HUES48 (cell line): ENCODE results near the gene ARGFX.
"Not testable (repeated sequence)": the region's sequence is repeated elsewhere in the genome, so short reads cannot be mapped to it uniquely, and the experiment has no call there.

ENCODE experiments used
- H3K27ac ChIP-seq: one replicate; pipeline ENCODE4 v1.7.0; 2013; ENCODE audit warnings: low read depth, low read length, inconsistent platforms
- H3K27me3 ChIP-seq: 2 replicates; pipeline ENCODE4 v1.6.1; 2013; ENCODE audit warnings: mild to moderate bottlenecking, low read length; ENCODE audit not compliant: control insufficient read depth, insufficient read depth
- H3K36me3 ChIP-seq: 2 replicates; pipeline ENCODE4 v1.6.1; 2013; ENCODE audit warnings: low read length; ENCODE audit not compliant: control insufficient read depth, insufficient read depth
- H3K4me1 ChIP-seq: 2 replicates; pipeline ENCODE4 v1.6.1; 2013; ENCODE audit warnings: mild to moderate bottlenecking, low read length; ENCODE audit not compliant: control insufficient read depth, insufficient read depth
- H3K4me3 ChIP-seq: 2 replicates; pipeline ENCODE4 v1.5.1; 2013; ENCODE audit warnings: mild to moderate bottlenecking, low read depth, low read length
- H3K9ac ChIP-seq: 2 replicates; pipeline ENCODE4 v1.6.1; 2013; ENCODE audit warnings: mild to moderate bottlenecking, low read depth, low read length, moderate library complexity
- H3K9me3 ChIP-seq: 2 replicates; pipeline ENCODE4 v1.6.1; 2013; ENCODE audit warnings: low read length; ENCODE audit not compliant: control insufficient read depth, insufficient read depth

The ARGFX gene

DNA sequence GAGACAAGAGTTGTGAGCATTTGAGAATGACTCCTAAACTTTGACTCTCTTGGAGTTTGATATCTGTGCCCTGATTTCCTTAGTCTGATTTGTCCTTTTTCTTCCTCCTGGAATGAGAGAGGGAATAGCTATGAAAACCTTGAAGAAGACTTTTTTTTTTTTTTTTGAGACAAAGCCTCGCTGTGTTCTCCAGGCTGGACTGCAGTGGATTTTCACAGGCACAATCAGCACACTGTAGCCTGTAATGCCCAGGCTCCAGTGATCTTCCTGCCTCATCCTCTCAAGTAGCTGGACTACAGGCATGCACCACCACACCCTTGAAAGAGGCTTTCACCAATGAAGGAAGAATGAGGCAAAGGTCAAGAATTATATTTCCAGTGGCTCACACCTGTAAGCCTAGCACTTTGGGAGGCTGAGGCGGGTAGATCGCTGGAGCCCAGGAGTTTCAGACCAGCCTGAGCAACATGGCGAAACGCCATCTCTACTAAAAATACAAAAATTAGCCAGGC, 10.3 kb upstream of the ARGFX start:
- Histone ChIP-seq H3K4me1 (peaks cover 10% of the 10 kb centered on the region), H3K9ac (no peak overlapping the region), H3K27me3 (no peaks in the 10 kb centered on the region), H3K9me3 (no peaks in the 10 kb centered on the region), H3K27ac (no peak overlapping the region), H3K36me3 (no peaks in the 10 kb centered on the region), H3K4me3 (no peak overlapping the region)

DNA sequence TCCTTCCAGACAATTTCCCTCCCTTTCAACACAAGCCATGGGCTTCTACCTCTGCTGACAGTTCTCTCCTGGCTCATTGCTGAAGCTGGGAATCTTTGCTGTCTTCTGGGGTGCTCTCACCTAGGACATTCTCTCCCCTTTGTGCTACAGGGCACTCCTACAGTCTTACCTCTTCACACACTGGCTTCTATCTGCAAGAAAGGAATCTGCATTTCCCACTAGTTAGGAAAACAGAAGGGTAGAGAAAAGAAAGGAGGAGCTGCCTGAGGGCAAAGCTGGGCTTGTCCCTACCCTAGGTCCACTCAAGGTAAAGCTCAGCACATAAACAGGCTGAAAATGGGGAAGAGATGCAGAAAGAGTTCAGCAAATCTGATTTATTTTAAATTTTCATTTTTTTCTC, 5.6 kb upstream of the ARGFX start:
- H3K27me3 ChIP-seq, result no peaks in the 10 kb centered on the region
- peaks cover 10% of the 10 kb centered on the region for H3K4me1 ChIP-seq
- H3K9ac ChIP-seq, result no peak overlapping the region
- H3K27ac ChIP-seq, result no peak overlapping the region
- H3K4me3 ChIP-seq, result no peak overlapping the region
- no peaks in the 10 kb centered on the region for H3K9me3 ChIP-seq
- H3K36me3 ChIP-seq, result no peaks in the 10 kb centered on the region

DNA sequence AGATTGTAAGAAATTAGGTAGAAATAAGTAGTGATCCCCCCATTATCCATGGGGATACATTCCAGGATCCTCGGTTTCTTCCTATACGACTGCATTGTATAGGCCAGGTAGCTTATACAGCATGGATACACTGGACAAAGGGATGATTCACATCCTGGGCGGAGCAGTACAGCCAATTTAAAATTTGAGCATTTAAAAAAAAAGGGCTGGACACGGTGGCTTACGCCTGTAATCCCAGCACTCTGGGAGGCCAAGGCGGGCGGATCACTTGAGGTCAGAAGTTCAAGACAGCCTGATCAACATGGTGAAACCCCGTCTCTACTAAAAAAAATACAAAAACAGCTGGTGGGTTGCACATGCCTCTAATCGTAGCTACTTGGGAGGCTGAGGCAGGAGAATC, 976 bp upstream of the ARGFX start:
- peaks cover 20% of the 10 kb centered on the region for H3K4me1 ChIP-seq
- H3K27ac ChIP-seq, result no peak overlapping the region
- H3K27me3 ChIP-seq, result no peaks in the 10 kb centered on the region
- no peaks in the 10 kb centered on the region for H3K36me3 ChIP-seq
- no peak overlapping the region for H3K9ac ChIP-seq
- H3K9me3 ChIP-seq, result no peaks in the 10 kb centered on the region
- H3K4me3 ChIP-seq, result no peak overlapping the region

DNA sequence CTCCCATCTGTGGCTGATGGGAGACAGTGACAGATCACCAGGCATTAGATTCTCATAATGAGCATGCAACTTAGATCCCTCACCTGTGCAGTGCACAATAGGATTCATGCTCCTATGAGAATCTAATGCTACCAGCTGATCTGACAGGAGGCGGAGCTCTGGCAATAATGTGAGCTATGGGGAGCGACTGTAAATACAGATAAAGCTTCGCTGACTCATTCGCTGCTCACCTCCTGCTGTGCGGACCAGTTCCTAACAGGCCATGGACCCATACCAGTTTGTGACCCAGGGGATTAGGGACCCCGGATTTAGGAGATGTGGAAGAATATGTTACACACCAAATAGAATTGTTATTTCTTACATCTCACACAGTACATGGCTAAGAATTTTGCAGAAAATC, 6.7 kb downstream of the ARGFX start:
- Histone ChIP-seq H3K27ac (no peak overlapping the region), H3K9ac (no peak overlapping the region), H3K4me3 (no peak overlapping the region), H3K9me3 (no peaks in the 10 kb centered on the region), H3K4me1 (peaks cover 17% of the 10 kb centered on the region), H3K36me3 (no peaks in the 10 kb centered on the region), H3K27me3 (no peaks in the 10 kb centered on the region)

- no peak overlapping the region for H3K9ac ChIP-seq
- peaks cover 4% of the 10 kb centered on the region; the same call in 1 of the 2 replicates for H3K4me1 ChIP-seq
- no peaks in the 10 kb centered on the region for H3K36me3 ChIP-seq
- H3K27me3 ChIP-seq, result no peaks in the 10 kb centered on the region
- no peak overlapping the region for H3K4me3 ChIP-seq
- H3K9me3 ChIP-seq, result no peaks in the 10 kb centered on the region
- H3K27ac ChIP-seq, result no peak overlapping the region
Measured at GRCh38 chr3:121581691-121582090, 13.9 kb downstream of the ARGFX start.

DNA sequence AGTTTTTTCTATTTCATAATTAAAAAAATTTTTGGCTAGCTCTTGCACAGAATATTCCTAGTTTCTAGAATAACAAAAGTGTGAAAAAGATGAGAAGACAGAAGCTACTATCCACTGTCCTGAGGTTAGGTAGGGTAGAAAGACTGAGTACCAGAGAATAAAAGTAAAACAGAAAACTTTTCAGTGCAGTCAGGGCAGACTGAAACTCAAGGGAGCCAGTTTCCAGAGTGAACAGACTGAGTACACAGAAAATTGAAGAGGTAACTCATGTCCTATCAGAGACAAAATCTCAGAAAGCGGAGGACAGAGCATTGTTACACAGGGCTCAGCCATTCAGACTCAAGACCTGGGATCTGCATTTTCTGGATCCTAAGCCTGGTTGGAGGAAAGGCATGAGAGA, 16.7 kb downstream of the ARGFX start:
- H3K4me1 ChIP-seq, result peaks cover 4% of the 10 kb centered on the region; the same call in 1 of the 2 replicates
- H3K9ac ChIP-seq, result no peak overlapping the region
- no peak overlapping the region for H3K27ac ChIP-seq
- H3K27me3 ChIP-seq, result no peaks in the 10 kb centered on the region
- H3K4me3 ChIP-seq, result no peak overlapping the region
- no peaks in the 10 kb centered on the region for H3K36me3 ChIP-seq
- no peaks in the 10 kb centered on the region for H3K9me3 ChIP-seq

- Histone ChIP-seq H3K36me3 (no peaks in the 10 kb centered on the region), H3K9ac (peak within 1 kb of the TSS; percentile 85), H3K9me3 (no peaks in the 10 kb centered on the region), H3K4me1 (peaks cover 46% of the 10 kb centered on the region), H3K27ac (peak within 1 kb of the TSS; percentile 94), H3K4me3 (peak within 1 kb of the TSS; percentile 33), H3K27me3 (no peaks in the 10 kb centered on the region)
Measured at GRCh38 chr3:121592856-121593702, 25.3 kb downstream of the ARGFX start, which contains the start of gene FBXO40. Gene FBXO40, plus strand, starts transcription at chr3:121593379. Its CDS starts 27,197 bp downstream, at chr3:121620576.

GRCh38 chr3:121593806-121594205, 26.1 kb downstream of the ARGFX start:
- not testable (repeated sequence) for H3K27me3 ChIP-seq, H3K9me3 ChIP-seq, H3K36me3 ChIP-seq
- peak overlapping the region; percentile 5; the same call in 1 of the 2 replicates for H3K4me3 ChIP-seq
- H3K9ac ChIP-seq, result peak overlapping the region; percentile 85; the same call in 1 of the 2 replicates
- H3K27ac ChIP-seq, result peak overlapping the region; percentile 94
- peaks cover 46% of the 10 kb centered on the region for H3K4me1 ChIP-seq

DNA sequence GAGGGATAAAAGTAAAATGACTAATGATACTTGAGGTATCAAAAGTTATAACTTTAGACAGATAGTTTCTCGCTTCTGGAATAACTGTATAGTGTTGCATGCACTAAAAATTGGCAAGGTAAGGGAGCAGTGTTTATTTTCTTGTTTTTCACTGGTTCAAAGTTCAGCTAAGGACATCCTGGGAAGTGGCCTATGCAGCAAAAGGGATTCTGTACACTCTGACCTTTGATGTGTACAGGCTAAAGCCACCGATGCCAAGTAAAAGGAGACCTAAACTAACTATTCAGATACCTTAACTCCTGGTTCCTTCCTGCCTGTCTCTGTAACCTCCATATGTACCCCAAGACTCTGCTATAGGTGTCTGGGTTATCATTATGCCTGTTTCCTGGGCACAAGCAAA, 27.1 kb downstream of the ARGFX start:
- Histone ChIP-seq H3K27ac (no peak overlapping the region), H3K9ac (no peak overlapping the region; the same call in 1 of the 2 replicates), H3K27me3 (no peaks in the 10 kb centered on the region)

GRCh38 chr3:121595765-121596406, 28.1 kb downstream of the ARGFX start:
- H3K4me1 ChIP-seq, result peaks cover 47% of the 10 kb centered on the region
- no peak overlapping the region for H3K27ac ChIP-seq
- H3K4me3 ChIP-seq, result no peak overlapping the region
- H3K9me3 ChIP-seq, result no peaks in the 10 kb centered on the region
- no peaks in the 10 kb centered on the region for H3K36me3 ChIP-seq
- H3K27me3 ChIP-seq, result no peaks in the 10 kb centered on the region
- no peak overlapping the region for H3K9ac ChIP-seq

More for the DNA sequence above, 27.1 kb downstream of the ARGFX start:
- Histone ChIP-seq H3K36me3 (no peaks in the 10 kb centered on the region), H3K4me3 (no peak overlapping the region), H3K9me3 (no peaks in the 10 kb centered on the region), H3K4me1 (peaks cover 46% of the 10 kb centered on the region)

DNA sequence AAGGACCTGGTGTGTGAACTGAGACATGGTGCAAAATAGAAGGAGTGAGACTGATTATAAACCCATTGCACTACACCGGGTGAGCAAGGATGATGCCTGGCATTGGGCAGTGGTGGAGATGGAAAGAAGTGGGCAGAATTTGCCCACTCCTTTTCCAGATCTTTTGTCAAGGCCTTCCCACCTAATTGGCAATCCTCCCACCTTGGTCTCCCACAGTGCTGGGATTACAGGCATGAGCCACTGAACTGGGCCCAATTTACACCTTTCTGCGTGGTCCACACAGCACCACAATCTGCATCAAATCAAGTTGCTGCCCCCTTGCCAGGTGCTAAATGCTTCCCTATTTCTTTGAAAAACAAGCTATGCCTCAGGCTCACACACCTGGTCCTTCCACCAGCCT, 30.8 kb downstream of the ARGFX start:
- no peak overlapping the region for H3K27ac ChIP-seq

More for the DNA sequence above, 30.8 kb downstream of the ARGFX start:
- no peak overlapping the region for H3K4me3 ChIP-seq
- H3K36me3 ChIP-seq, result no peaks in the 10 kb centered on the region
- no peaks in the 10 kb centered on the region for H3K9me3 ChIP-seq
- no peaks in the 10 kb centered on the region for H3K27me3 ChIP-seq
- H3K4me1 ChIP-seq, result peaks cover 43% of the 10 kb centered on the region
- no peak overlapping the region for H3K9ac ChIP-seq
